SU-DHL-6 (cell line): Measurements from ENCODE around the gene MIA2.

Experiments
- CTCF ChIP-seq: fragments of 200-600 bp; sonication (generic); IDR thresholded peaks from one replicate; pipeline ENCODE4 v1.5.1; 2017; ENCODE audit warnings: antibody characterized with exemption, mild to moderate bottlenecking, low read length, moderate library complexity; ENCODE audit not compliant: insufficient read depth, poor library complexity, severe bottlenecking
- EZH2phosphoT487 ChIP-seq: fragments of 200-600 bp; sonication (generic), shearing (Covaris generic); conservative IDR thresholded peaks from 2 replicates; pipeline ENCODE4 v1.6.1; 2018; ENCODE audit warnings: mild to moderate bottlenecking, antibody characterized with exemption, low read length, moderate library complexity, mixed read lengths

- TF ChIP-seq CTCF (no peak), EZH2phosphoT487 (no peak)
Measured at GRCh38 chr14:39320318-39320717, 86.6 kb downstream of the MIA2 start.
